Measurements from ENCODE around the gene GLT1D1.

The GLT1D1 gene

GRCh38 chr12:128969480-128970055 is 116.3 kb downstream of the GLT1D1 start:
- FAIRE-seq: no peak

GRCh38 chr12:128970110-128970509 is 116.8 kb downstream of the GLT1D1 start:
- no peak for FAIRE-seq

GRCh38 chr12:128970941-128971340 is 117.7 kb downstream of the GLT1D1 start:
- no peak for FAIRE-seq

GRCh38 chr12:128971802-128972201 is 118.5 kb downstream of the GLT1D1 start:
- no peak for FAIRE-seq

- no peak for FAIRE-seq
Measured at GRCh38 chr12:128973883-128974681, 120.8 kb downstream of the GLT1D1 start.

GRCh38 chr12:128974881-128975280 is 121.6 kb downstream of the GLT1D1 start:
- FAIRE-seq: no peak

GRCh38 chr12:128976120-128976738 is 123.0 kb downstream of the GLT1D1 start:
- FAIRE-seq: no peak

GRCh38 chr12:128977441-128977840 is 124.2 kb downstream of the GLT1D1 start:
- no peak for FAIRE-seq

GRCh38 chr12:128978067-128978466 is 124.8 kb downstream of the GLT1D1 start:
- FAIRE-seq: no peak

GRCh38 chr12:128980623-128981022 is 127.3 kb downstream of the GLT1D1 start:
- no peak for FAIRE-seq

- no peak for FAIRE-seq
Measured at GRCh38 chr12:128981971-128982533, 128.8 kb downstream of the GLT1D1 start.

- FAIRE-seq: no peak
Measured at GRCh38 chr12:128982933-128983332, 129.7 kb downstream of the GLT1D1 start.

GRCh38 chr12:128983371-128983770 is 130.1 kb downstream of the GLT1D1 start:
- no peak for FAIRE-seq

GRCh38 chr12:128986957-128987356 is 133.7 kb downstream of the GLT1D1 start:
- FAIRE-seq: no peak

- FAIRE-seq: no peak
Measured at GRCh38 chr12:128989287-128989686, 136.0 kb downstream of the GLT1D1 start.

- FAIRE-seq: no peak
Measured at GRCh38 chr12:128991716-128992115, 138.4 kb downstream of the GLT1D1 start.

- FAIRE-seq: no peak
Measured at GRCh38 chr12:128992116-128992515, 138.8 kb downstream of the GLT1D1 start.

- FAIRE-seq: no peak
Measured at GRCh38 chr12:128992550-128992949, 139.3 kb downstream of the GLT1D1 start.

- no peak for FAIRE-seq
Measured at GRCh38 chr12:128994856-128995255, 141.6 kb downstream of the GLT1D1 start.

GRCh38 chr12:128995619-128996018 is 142.3 kb downstream of the GLT1D1 start:
- no peak for FAIRE-seq

- no peak for FAIRE-seq
Measured at GRCh38 chr12:129001826-129002225, 148.5 kb downstream of the GLT1D1 start.

- no peak for FAIRE-seq
Measured at GRCh38 chr12:129002427-129002826, 149.1 kb downstream of the GLT1D1 start.

GRCh38 chr12:129005416-129005815 is 152.1 kb downstream of the GLT1D1 start:
- no peak for FAIRE-seq

GRCh38 chr12:129005829-129006228 is 152.6 kb downstream of the GLT1D1 start:
- no peak for FAIRE-seq
